BE2C (cell line): ENCODE data around the gene ASCC3.

Experiments
- DNase-seq: peaks from one replicate; pipeline ENCODE4 v3.0.0-alpha.2; 2020
- H3K27me3 ChIP-seq: fragments of 250-450 bp; sonication (Bioruptor Pico); 2 replicates; pipeline ENCODE4 v1.5.1; 2020; ENCODE audit warnings: mild to moderate bottlenecking
- H3K36me3 ChIP-seq: fragments of 250-450 bp; sonication (Bioruptor Pico); 2 replicates; pipeline ENCODE4 v1.5.1; 2020; ENCODE audit warnings: mild to moderate bottlenecking
- H3K4me1 ChIP-seq: fragments of 250-450 bp; sonication (Bioruptor Pico); 2 replicates; pipeline ENCODE4 v1.5.1; 2020
- H3K4me3 ChIP-seq: 2 replicates; pipeline ENCODE4 v1.5.1; 2011; ENCODE audit warnings: low read depth, low read length
- H3K9me3 ChIP-seq: fragments of 250-450 bp; sonication (Bioruptor Pico); 2 replicates; pipeline ENCODE4 v1.5.1; 2020
- CTCF ChIP-seq: IDR thresholded peaks from 2 replicates; pipeline ENCODE4 v1.5.1; 2012; ENCODE audit warnings: mild to moderate bottlenecking, low read depth, low read length

ASCC3 gene

GRCh38 chr6:100920028-100920605 is 39.0 kb upstream of the ASCC3 start:
- Histone ChIP-seq H3K27me3 (no peaks in the 10 kb centered on the region; the same call in 1 of the 2 replicates), H3K9me3 (no peaks in the 10 kb centered on the region), H3K36me3 (no peaks in the 10 kb centered on the region), H3K4me3 (no peak overlapping the region), H3K4me1 (no peaks in the 10 kb centered on the region)
- DNase-seq = no peak
- no peak for TF ChIP-seq CTCF

- Histone ChIP-seq H3K27me3 (no peaks in the 10 kb centered on the region; the same call in 1 of the 2 replicates), H3K36me3 (no peaks in the 10 kb centered on the region), H3K4me1 (no peaks in the 10 kb centered on the region), H3K9me3 (no peaks in the 10 kb centered on the region), H3K4me3 (no peak overlapping the region)
- DNase-seq = no peak
- no peak for TF ChIP-seq CTCF
These were observed 37.0 kb upstream of the ASCC3 start for GRCh38 chr6:100918152-100918551.

- TF ChIP-seq CTCF = no peak
- no peaks in the 10 kb centered on the region for H3K9me3 ChIP-seq
- no peak overlapping the region for H3K4me3 ChIP-seq
- DNase-seq = no peak
- H3K36me3 ChIP-seq = no peaks in the 10 kb centered on the region
- H3K27me3 ChIP-seq = no peaks in the 10 kb centered on the region; the same call in 1 of the 2 replicates
- H3K4me1 ChIP-seq = no peaks in the 10 kb centered on the region
These were observed 34.7 kb upstream of the ASCC3 start for GRCh38 chr6:100915876-100916275.

- H3K27me3 ChIP-seq = no peaks in the 10 kb centered on the region; the same call in 1 of the 2 replicates
- no peak overlapping the region for H3K4me3 ChIP-seq
- TF ChIP-seq CTCF = no peak
- no peaks in the 10 kb centered on the region for H3K9me3 ChIP-seq
- DNase-seq = no peak
- H3K36me3 ChIP-seq = no peaks in the 10 kb centered on the region
- no peaks in the 10 kb centered on the region for H3K4me1 ChIP-seq
These were observed 32.5 kb upstream of the ASCC3 start for GRCh38 chr6:100913400-100914276.

GRCh38 chr6:100906325-100906724 is 25.2 kb upstream of the ASCC3 start:
- no peaks in the 10 kb centered on the region for H3K36me3 ChIP-seq
- no peak for DNase-seq

More at GRCh38 chr6:100906325-100906724, 25.2 kb upstream of the ASCC3 start:
- no peaks in the 10 kb centered on the region for H3K27me3 ChIP-seq
- H3K9me3 ChIP-seq = no peaks in the 10 kb centered on the region
- H3K4me1 ChIP-seq = no peaks in the 10 kb centered on the region
- H3K4me3 ChIP-seq = no peak overlapping the region
- no peak for TF ChIP-seq CTCF
